ENCODE measurements around the gene TPCN1.

- TF ChIP-seq, protein P1, sequence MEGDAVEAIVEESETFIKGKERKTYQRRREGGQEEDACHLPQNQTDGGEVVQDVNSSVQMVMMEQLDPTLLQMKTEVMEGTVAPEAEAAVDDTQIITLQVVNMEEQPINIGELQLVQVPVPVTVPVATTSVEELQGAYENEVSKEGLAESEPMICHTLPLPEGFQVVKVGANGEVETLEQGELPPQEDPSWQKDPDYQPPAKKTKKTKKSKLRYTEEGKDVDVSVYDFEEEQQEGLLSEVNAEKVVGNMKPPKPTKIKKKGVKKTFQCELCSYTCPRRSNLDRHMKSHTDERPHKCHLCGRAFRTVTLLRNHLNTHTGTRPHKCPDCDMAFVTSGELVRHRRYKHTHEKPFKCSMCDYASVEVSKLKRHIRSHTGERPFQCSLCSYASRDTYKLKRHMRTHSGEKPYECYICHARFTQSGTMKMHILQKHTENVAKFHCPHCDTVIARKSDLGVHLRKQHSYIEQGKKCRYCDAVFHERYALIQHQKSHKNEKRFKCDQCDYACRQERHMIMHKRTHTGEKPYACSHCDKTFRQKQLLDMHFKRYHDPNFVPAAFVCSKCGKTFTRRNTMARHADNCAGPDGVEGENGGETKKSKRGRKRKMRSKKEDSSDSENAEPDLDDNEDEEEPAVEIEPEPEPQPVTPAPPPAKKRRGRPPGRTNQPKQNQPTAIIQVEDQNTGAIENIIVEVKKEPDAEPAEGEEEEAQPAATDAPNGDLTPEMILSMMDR (IDR thresholded peaks at IDR 0.05): no peak
- no peak for TF ChIP-seq POLR2A (IDR thresholded peaks at IDR 0.05)
These were observed 124.1 kb downstream of the TPCN1 start for GRCh38 chr12:113345318-113345717.
